Bronchial epithelial cell (primary cell): ENCODE results near the gene GSG1L2. TPM values are rescaled to one million over a fixed set of nuclear protein-coding genes. Genes with fewer than 3 reads are reported as not detected.

Experiments
- DNase-seq: peaks from one replicate; pipeline ENCODE4 v3.0.0-alpha.2; 2010; ENCODE audit warnings: low read depth
- FAIRE-seq: peaks from 2 replicates; lab custom pipeline; 2011; peaks lifted over from hg19 to GRCh38; lab: Jason Lieb, UNC
- H3K27me3 ChIP-seq: 2 replicates; pipeline ENCODE4 v1.5.1; 2011; ENCODE audit warnings: low read length; ENCODE audit not compliant: control insufficient read depth, insufficient read depth
- H3K36me3 ChIP-seq: 2 replicates; pipeline ENCODE4 v1.5.1; 2011; ENCODE audit warnings: low read length; ENCODE audit not compliant: control insufficient read depth, insufficient read depth
- H3K4me3 ChIP-seq: 2 replicates; pipeline ENCODE4 v1.5.1; 2011; ENCODE audit warnings: mild to moderate bottlenecking, low read depth, low read length, control low read depth
- CTCF ChIP-seq: IDR thresholded peaks from 2 replicates; pipeline ENCODE4 v1.5.1; 2011; ENCODE audit warnings: mild to moderate bottlenecking, moderate library complexity, low read length, control low read depth, inconsistent platforms; ENCODE audit not compliant: insufficient read depth, severe bottlenecking
- total RNA-seq: library from RNA; depleted of rRNA; stranded (reverse); fragments of >200 nt; gene quantifications from 2 replicates; pipeline ENCODE4 v1.2.1, GENCODE V29; 2014

The GSG1L2 gene
- total RNA-seq, 1 donor from 2014 or later = not detected

DNA sequence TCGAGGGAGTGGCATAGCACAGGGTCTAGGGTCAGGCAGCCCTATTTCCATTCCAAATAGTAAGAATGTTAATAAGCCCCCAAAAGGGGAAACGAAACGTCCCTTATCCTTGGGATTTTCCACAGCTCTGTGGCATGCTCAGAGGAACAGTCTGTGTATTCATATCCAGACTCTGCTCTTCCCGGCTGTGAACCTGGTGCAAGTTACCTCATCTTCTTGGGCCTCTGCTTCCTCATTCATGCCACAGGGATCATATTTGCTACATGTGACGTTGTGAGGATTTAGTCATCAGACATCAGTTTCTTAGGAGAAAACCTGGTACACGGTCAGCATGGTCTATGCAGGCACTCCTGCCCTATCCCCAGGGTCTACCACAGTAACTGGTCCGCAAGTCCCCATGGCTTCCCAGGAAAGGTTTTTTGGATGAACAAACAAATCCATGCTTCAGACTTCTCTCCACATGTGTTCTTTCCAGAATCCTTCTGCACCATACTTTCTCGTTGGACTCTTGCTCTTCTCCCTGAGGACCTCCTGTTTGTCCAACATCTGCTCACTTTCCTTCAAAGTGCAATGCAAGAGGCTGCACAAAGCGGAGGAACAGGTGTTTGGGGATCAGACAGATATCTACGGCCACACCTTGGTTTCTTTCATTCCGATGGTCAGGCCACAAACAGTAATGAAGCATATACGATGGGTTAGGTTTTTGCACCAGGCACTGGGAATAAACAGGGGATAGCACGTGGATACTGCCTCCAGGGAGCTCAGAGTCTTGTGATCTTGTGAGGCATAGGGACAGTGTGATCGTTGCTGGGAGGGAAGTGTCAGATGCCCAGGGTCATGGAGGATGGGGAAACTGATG lies 21.5 kb upstream of the GSG1L2 start:
- Histone ChIP-seq H3K4me3 (no peak overlapping the region), H3K36me3 (no peaks in the 10 kb centered on the region), H3K27me3 (no peaks in the 10 kb centered on the region)
- TF ChIP-seq CTCF = no peak
- peak; percentile 13 for FAIRE-seq
- DNase-seq = peak; percentile 22

DNA sequence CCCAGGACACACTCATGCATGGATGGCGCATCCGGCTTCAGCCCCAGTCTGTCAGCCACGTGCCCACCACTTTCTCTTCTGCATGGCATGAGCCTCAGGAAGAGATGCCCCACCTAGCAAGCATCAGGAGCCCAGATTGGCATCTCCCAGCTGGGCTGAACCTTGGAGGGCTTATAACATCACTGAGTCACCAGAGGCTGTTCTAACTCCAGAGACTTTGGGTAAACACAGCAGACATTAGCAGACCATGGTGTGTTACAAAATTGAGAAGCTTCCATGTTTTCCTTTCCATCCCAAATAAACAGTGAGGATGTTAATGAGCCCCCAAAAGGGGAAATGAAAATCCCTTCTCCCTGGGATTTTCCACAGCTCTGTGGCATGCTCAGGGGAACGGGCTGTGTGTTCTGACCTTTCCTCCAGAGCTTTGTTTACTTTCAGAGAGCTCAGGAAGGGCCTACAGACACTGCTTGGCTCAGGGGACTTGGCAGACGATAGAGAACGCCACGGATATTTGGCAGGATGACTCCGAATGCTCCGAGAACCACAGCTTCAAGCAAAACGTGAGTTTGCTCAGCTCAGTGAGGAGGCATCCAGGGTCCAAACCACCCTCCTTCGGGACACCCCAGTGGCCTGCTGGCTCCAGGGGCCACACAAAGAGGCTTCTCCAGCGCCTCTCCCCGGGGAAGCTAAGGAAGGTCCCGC lies 20.3 kb upstream of the GSG1L2 start:
- no peak for TF ChIP-seq CTCF
- DNase-seq = no peak
- no peak for FAIRE-seq
- no peaks in the 10 kb centered on the region for H3K36me3 ChIP-seq
- no peaks in the 10 kb centered on the region for H3K27me3 ChIP-seq
- no peak overlapping the region for H3K4me3 ChIP-seq

GRCh38 chr17:9839433-9839832 lies 17.6 kb upstream of the GSG1L2 start:
- Histone ChIP-seq H3K27me3 (no peaks in the 10 kb centered on the region), H3K4me3 (no peak overlapping the region), H3K36me3 (no peaks in the 10 kb centered on the region)
- no peak for TF ChIP-seq CTCF
- FAIRE-seq = no peak
- no peak for DNase-seq

DNA sequence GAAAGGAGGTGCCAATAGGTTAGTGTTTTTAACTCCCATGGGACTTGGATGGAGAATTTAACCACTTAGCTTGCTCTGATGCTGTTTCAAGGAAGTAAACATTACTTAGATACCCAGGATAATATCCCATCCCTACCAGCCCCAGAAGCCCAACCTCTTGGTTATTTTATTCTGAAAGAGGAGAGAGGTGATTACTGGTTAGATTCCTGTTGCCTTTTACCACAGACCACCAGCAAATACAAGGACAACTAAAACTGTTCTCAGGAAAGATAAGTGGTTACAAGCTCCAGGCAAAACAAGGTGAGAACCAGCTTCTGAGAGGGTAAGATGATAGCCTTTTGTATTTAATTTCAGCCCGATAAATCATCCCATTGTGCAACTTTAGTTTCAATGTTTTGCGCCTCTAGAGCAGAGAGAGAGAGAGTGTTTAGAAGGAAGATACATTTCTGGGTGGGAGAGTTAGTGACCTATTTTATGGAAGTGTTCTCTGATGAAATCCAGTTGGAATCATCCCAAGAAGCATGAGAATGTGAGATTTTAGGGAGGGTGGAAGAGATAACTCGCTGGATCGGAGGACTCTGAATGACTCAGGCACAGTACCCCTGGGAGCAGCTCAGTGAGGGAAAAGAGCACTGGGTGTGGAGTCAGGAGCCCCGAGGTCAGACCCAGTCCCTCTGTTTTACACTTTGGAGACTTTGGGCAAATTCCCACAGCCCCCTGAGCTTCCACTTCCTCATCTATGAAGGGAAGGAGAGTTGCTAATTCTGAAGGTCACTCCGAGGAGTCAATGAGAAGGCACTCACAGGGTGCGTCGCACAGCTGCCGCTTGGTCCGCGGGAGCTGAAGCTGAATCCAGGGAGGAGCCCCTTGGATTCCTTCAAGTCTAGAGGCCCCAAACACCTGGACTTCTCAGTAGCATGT lies 15.9 kb upstream of the GSG1L2 start:
- no peaks in the 10 kb centered on the region for H3K36me3 ChIP-seq
- DNase-seq = peak; percentile 83
- TF ChIP-seq CTCF = no peak
- FAIRE-seq = no peak
- H3K4me3 ChIP-seq = no peak overlapping the region
- H3K27me3 ChIP-seq = no peaks in the 10 kb centered on the region

DNA sequence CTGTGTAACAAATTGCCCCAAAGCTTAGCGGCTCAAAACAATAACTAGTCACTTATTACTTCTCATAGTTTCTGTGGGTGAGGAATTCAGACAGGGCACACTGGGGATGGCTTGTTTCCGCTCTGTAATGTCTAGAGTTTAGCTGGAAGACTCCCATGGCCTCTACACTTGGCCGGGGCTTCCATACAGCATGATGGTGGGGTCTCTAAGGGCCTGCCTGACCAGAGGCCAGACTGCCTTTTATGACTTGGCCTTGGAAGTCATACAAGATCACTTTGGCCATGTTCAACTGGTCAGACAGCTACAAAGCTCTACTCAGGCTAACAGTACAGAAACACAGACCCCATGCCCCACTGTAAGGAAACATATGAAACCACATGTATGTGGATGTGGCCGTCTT lies 12.0 kb upstream of the GSG1L2 start:
- TF ChIP-seq CTCF = no peak
- no peaks in the 10 kb centered on the region for H3K27me3 ChIP-seq
- FAIRE-seq (no peak), DNase-seq (no peak)
- H3K36me3 ChIP-seq = no peaks in the 10 kb centered on the region
- no peak overlapping the region for H3K4me3 ChIP-seq
